ENCODE measurements around the gene TTLL6.

Gene TTLL6

GRCh38 chr17:48735062-48735351 is 82.0 kb downstream of the TTLL6 start:
- DNase-seq, result no peak

GRCh38 chr17:48734333-48735061 is 82.5 kb downstream of the TTLL6 start:
- no peak for DNase-seq

- DNase-seq, result no peak
Observed at GRCh38 chr17:48733632-48734328, 83.2 kb downstream of the TTLL6 start.

GRCh38 chr17:48732688-48733629 is 84.1 kb downstream of the TTLL6 start:
- DNase-seq, result no peak

GRCh38 chr17:48731355-48731754 is 85.7 kb downstream of the TTLL6 start:
- DNase-seq, result no peak

GRCh38 chr17:48730240-48730550 is 86.8 kb downstream of the TTLL6 start:
- no peak for DNase-seq

- DNase-seq, result no peak
Observed at GRCh38 chr17:48729335-48730239, 87.4 kb downstream of the TTLL6 start.

GRCh38 chr17:48728232-48729231 is 88.5 kb downstream of the TTLL6 start, which contains the start of gene HOXB13:
Gene HOXB13 (minus strand): TSS chr17:48728750. CDS start chr17:48728593, 157 bp downstream.
- no peak for DNase-seq

- no peak for DNase-seq
Observed at GRCh38 chr17:48727415-48728175, 89.4 kb downstream of the TTLL6 start.

- no peak for DNase-seq
Observed at GRCh38 chr17:48726916-48727286, 90.1 kb downstream of the TTLL6 start.

- no peak for DNase-seq
Observed at GRCh38 chr17:48726114-48726915, 90.7 kb downstream of the TTLL6 start.

- DNase-seq, result no peak
Observed at GRCh38 chr17:48725288-48726064, 91.6 kb downstream of the TTLL6 start.

- no peak for DNase-seq
Observed at GRCh38 chr17:48725004-48725287, 92.1 kb downstream of the TTLL6 start.

GRCh38 chr17:48724251-48725003 is 92.6 kb downstream of the TTLL6 start:
- peak; percentile 51 to 52 for DNase-seq

GRCh38 chr17:48723423-48724250 is 93.4 kb downstream of the TTLL6 start:
- no peak for DNase-seq

GRCh38 chr17:48722915-48723422 is 94.1 kb downstream of the TTLL6 start, which contains the start of gene PRAC2:
Gene PRAC2 (plus strand): TSS chr17:48723185. CDS start chr17:48724411, 1,226 bp downstream.
- no peak for DNase-seq

Measured in AML-193 (cell line).